K562 (cell line): ENCODE data around the gene CTNNA3. TPM values are rescaled to one million over a fixed set of nuclear protein-coding genes. Genes with fewer than 3 reads are reported as not detected.

ENCODE experiments used
- ATAC-seq: fragments of 200-7000 bp; cut with Tn5 transposase; 3 replicates; pipeline ENCODE4 v1.9.1; 2020; ENCODE audit warnings: moderate library complexity
- BruUV-seq: library from RNA; stranded (reverse); fragments of 400-500 nt; replicated peaks from 2 replicates; lab custom pipeline; 2021; lab: Mats Ljungman, UMichigan
- CTCF ChIA-PET: fragments of 300-600 bp; formaldehyde crosslinking; extraction: SDS; loops from one replicate; lab custom pipeline; 2021; ENCODE audit warnings: low intra/inter-chr PET ratio; lab: Yijun Ruan, JAX
- POLR2A ChIA-PET: fragments of 300-600, 350-650 bp; sonication (Branson Sonifier 250); formaldehyde crosslinking; extraction: SDS; loops from one replicate; lab custom pipeline; 2021; ENCODE audit warnings: antibody characterized with exemption, inconsistent platforms; lab: Yijun Ruan, JAX
- DNase-seq, 4 experiments: peaks; one replicate each; pipeline versions ENCODE4 v3.0.0 to v3.0.0-alpha.2; 2011 to 2018; ENCODE audit warnings: low spot score in 3 of 4, mixed read lengths in 3 of 4; ENCODE audit errors: extremely low read depth in 1 of 4
- FAIRE-seq: peaks from 2 replicates; lab custom pipeline; 2011; peaks lifted over from hg19 to GRCh38; lab: Jason Lieb, UNC
- H2AFZ ChIP-seq: 2 replicates; pipeline ENCODE4 v1.6.0; 2011; ENCODE audit warnings: low read depth, low read length, control low read depth, inconsistent platforms
- H3K27ac ChIP-seq: fragments of 200-600 bp; 3 replicates; pipeline ENCODE4 v1.8.0; 2011; ENCODE audit warnings: low read depth, mild to moderate bottlenecking, control low read depth, inconsistent platforms, low read length, moderate library complexity, mixed read lengths; ENCODE audit errors: extremely low read depth
- H3K27me3 ChIP-seq, 2 experiments: fragments of 300-600 bp in 1 of 2; 2 replicates in 1 of 2; 3 replicates in 1 of 2; pipeline versions ENCODE4 v1.6.0 to v1.8.0; 2011; ENCODE audit warnings: inconsistent platforms in 2 of 2, low read length in 2 of 2, mild to moderate bottlenecking in 1 of 2, mixed read lengths in 1 of 2, moderate library complexity in 1 of 2; ENCODE audit not compliant: control insufficient read depth in 2 of 2, insufficient read depth in 2 of 2
- H3K36me3 ChIP-seq: fragments of 300-600 bp; 3 replicates; pipeline ENCODE4 v1.8.0; 2011; ENCODE audit warnings: mild to moderate bottlenecking, low read length, inconsistent platforms; ENCODE audit not compliant: control insufficient read depth, insufficient read depth
- H3K4me1 ChIP-seq, 2 experiments: fragments of 200-600 bp in 1 of 2; replicated peaks in 1 of 2; 2 replicates in 1 of 2; 3 replicates in 1 of 2; pipeline versions ENCODE4 v1.5.1 to v1.8.0; 2011; ENCODE audit warnings: inconsistent platforms in 2 of 2, low read length in 2 of 2, mild to moderate bottlenecking in 1 of 2, mixed read lengths in 1 of 2, moderate library complexity in 1 of 2; ENCODE audit not compliant: control insufficient read depth in 2 of 2, insufficient read depth in 2 of 2
- H3K4me2 ChIP-seq: 2 replicates; pipeline ENCODE4 v1.6.1; 2011; ENCODE audit warnings: low read length, control low read depth, inconsistent platforms, mixed read lengths; ENCODE audit not compliant: insufficient read depth
- H3K4me3 ChIP-seq: fragments of 200-600 bp; sonication (generic), shearing (Covaris generic); 2 replicates; pipeline ENCODE4 v1.5.1; 2016; ENCODE audit warnings: control low read depth, inconsistent platforms
- H3K79me2 ChIP-seq: fragments of 200-600 bp; 3 replicates; pipeline ENCODE4 v1.8.0; 2011; ENCODE audit warnings: low read length, inconsistent platforms; ENCODE audit not compliant: control insufficient read depth, insufficient read depth
- H3K9ac ChIP-seq, 2 experiments: 2 replicates each; pipeline versions ENCODE4 v1.6.0 to v1.6.1; 2011; ENCODE audit warnings: low read depth in 2 of 2, low read length in 2 of 2, control low read depth in 1 of 2, inconsistent platforms in 1 of 2, mild to moderate bottlenecking in 1 of 2, mixed read lengths in 1 of 2; ENCODE audit not compliant: insufficient read depth in 1 of 2
- H3K9me1 ChIP-seq: one replicate; pipeline ENCODE4 v1.6.0; 2011; ENCODE audit warnings: inconsistent platforms, mild to moderate bottlenecking, low read length, moderate library complexity; ENCODE audit not compliant: control insufficient read depth, insufficient read depth
- H3K9me3 ChIP-seq: replicated peaks from 2 replicates; pipeline ENCODE4 v1.5.1; 2011; ENCODE audit warnings: low read depth, low read length, inconsistent platforms; ENCODE audit not compliant: control insufficient read depth, insufficient read depth
- H4K20me1 ChIP-seq: replicated peaks from 2 replicates; pipeline ENCODE4 v1.6.1; 2011; ENCODE audit warnings: low read length, inconsistent platforms, mixed read lengths; ENCODE audit not compliant: control insufficient read depth, insufficient read depth
- CREB5 ChIP-seq: fragments of 250-450 bp; sonication (Bioruptor Pico); IDR thresholded peaks from 2 replicates; pipeline ENCODE4 v1.5.0; 2020; ENCODE audit warnings: mild to moderate bottlenecking
- FOXJ3 ChIP-seq: sonication (generic); formaldehyde crosslinking; IDR thresholded peaks from 2 replicates; pipeline ENCODE4 v1.4.0; 2020; ENCODE audit warnings: mild to moderate bottlenecking, missing genetic modification reagents
- MAFF ChIP-seq: IDR thresholded peaks from 2 replicates; pipeline ENCODE4 v1.6.1; 2012; ENCODE audit warnings: low read length, improper control_type of control experiment
- SMAD2 ChIP-seq: fragments of 150-350 bp; IDR thresholded peaks from 2 replicates; pipeline ENCODE4 v1.6.1; 2014; ENCODE audit warnings: low read depth, mild to moderate bottlenecking, low read length
- TCF3 ChIP-seq: sonication (generic); formaldehyde crosslinking; IDR thresholded peaks from 2 replicates; pipeline ENCODE4 v1.4.0; 2020; ENCODE audit warnings: mild to moderate bottlenecking, missing genetic modification reagents
- ZNF609 ChIP-seq: sonication (generic); formaldehyde crosslinking; IDR thresholded peaks from 2 replicates; pipeline ENCODE4 v1.8.1; 2023; ENCODE audit warnings: missing genetic modification reagents, mild to moderate bottlenecking, borderline replicate concordance
- WGBS: fragments of 100-300 bp; shearing (Covaris generic); methylation state at CpG from one replicate; pipeline ENCODE4 v1.1.6; 2016; ENCODE audit warnings: low coverage, mixed read lengths; ENCODE audit not compliant: insufficient coverage; ENCODE audit errors: missing lambda C conversion rate; 5-methylcytosine and 5-hydroxymethylcytosine counted together
- in situ Hi-C: fragments of 300-500 bp; cut with MboI; formaldehyde crosslinking; loops from 4 replicates; pipeline ENCODE4 v1.15.0; 2018; ENCODE audit warnings: inconsistent platforms, mixed read lengths
- intact Hi-C: fragments of 100-400 bp; cut with micrococcal nuclease; formaldehyde crosslinking; loops from 2 replicates; pipeline ENCODE4 v1.14.2; 2022
- polyA plus RNA-seq, 8 experiments: library from polyadenylated mRNA; depleted of rRNA in 4 of 8; stranded (reverse) in 5 of 8; unstranded in 3 of 8; fragments of >200 nt; fragmentation: Nextera tagmentation in 2 of 8; fragmentation: Illumina TruSeq in 1 of 8; extraction: Ambion mirVana in 2 of 8; extraction: Trizol in 1 of 8; gene quantifications; 2 replicates each; pipeline versions ENCODE4 v1.2.1 to v1.2.3, GENCODE V29; 2011 to 2014; ENCODE audit warnings: inconsistent platforms in 1 of 8, missing spikeins in 1 of 8
- total RNA-seq, 7 experiments: library from RNA; depleted of rRNA in 6 of 7; stranded (reverse); fragments of >200 nt in 6 of 7; fragmentation: Illumina TruSeq in 2 of 7; extraction: Trizol in 2 of 7; gene quantifications; 2 replicates each; pipeline versions ENCODE4 v1.2.1 to v1.2.3, GENCODE V29; 2011 to 2021; ENCODE audit warnings: low replicate concordance in 1 of 7

CTNNA3 gene
- total and polyA plus RNA-seq, 9 of the 15 experiments (the other 6 are each of a cell fraction or from before 2014, with no cell fraction given): 0.04 TPM; not detected in 8

GRCh38 chr10:66538908-66539307 is 1157.1 kb downstream of the CTNNA3 start:
- TF ChIP-seq SMAD2 (no peak), FOXJ3 (CRISPR knock-in tag) (no peak), TCF3 (no peak), ZNF609 (no peak), CREB5 (no peak), MAFF (no peak)
- TF ChIP-seq, all 486 proteins: peak for 0
- intact Hi-C loops: no loop called here
- no peak overlapping the region for H3K4me2 ChIP-seq
- BruUV-seq: no TSS peak
- no peak overlapping the region for H3K9ac ChIP-seq
- H3K9me3 ChIP-seq: no peaks in the 10 kb centered on the region; the same call in 1 of the 2 replicates
- H3K4me1 ChIP-seq: no peaks in the 10 kb centered on the region
- H3K36me3 ChIP-seq: no peaks in the 10 kb centered on the region
- no peak overlapping the region for H3K4me3 ChIP-seq
- CTCF ChIA-PET: no interaction called here
- H4K20me1 ChIP-seq: no peaks in the 10 kb centered on the region
- H2AFZ ChIP-seq: no peak overlapping the region
- H3K27me3 ChIP-seq: no peaks in the 10 kb centered on the region
- no peaks in the 10 kb centered on the region for H3K9me1 ChIP-seq
- no peak for ATAC-seq
- no peaks in the 10 kb centered on the region for H3K79me2 ChIP-seq
- no peak for FAIRE-seq
- POLR2A ChIA-PET: no interaction called here
- WGBS: 0% methylated on average over 3 of the region's 3 CpGs
- no peak overlapping the region for H3K27ac ChIP-seq
- in situ Hi-C loops: no loop called here
- no peak for DNase-seq
